A549 (cell line): ENCODE results near the gene SAMM50.

Experiments
- CHD2 ChIP-seq: fragments of 150-350 bp; IDR thresholded peaks from 2 replicates; pipeline ENCODE4 v1.6.1; 2014; ENCODE audit warnings: low read length; ENCODE audit not compliant: partially characterized antibody
- CTCF ChIP-seq: fragments of >200 bp; sonication (Bioruptor Twin); formaldehyde crosslinking; IDR thresholded peaks from 3 replicates; pipeline ENCODE4 v1.5.1; 2016
- EHMT2 ChIP-seq: fragments of 200-600 bp; sonication (generic); IDR thresholded peaks from 2 replicates; pipeline ENCODE4 v1.6.1; 2016; ENCODE audit warnings: antibody characterized with exemption, low read depth, mild to moderate bottlenecking, moderate library complexity
- POLR2A ChIP-seq: IDR thresholded peaks from 2 replicates; pipeline ENCODE4 v1.6.1; 2012; ENCODE audit warnings: mild to moderate bottlenecking, low read length

GRCh38 chr22:43922123-43922522, 33.1 kb upstream of the SAMM50 start:
- TF ChIP-seq POLR2A = no peak
- no peak for TF ChIP-seq CTCF
- TF ChIP-seq EHMT2 = no peak
- TF ChIP-seq CHD2 = no peak
